K562 (cell line): Measurements from ENCODE around the gene SVEP1. TPM values are rescaled to one million over a fixed set of nuclear protein-coding genes. Genes with fewer than 3 reads are reported as not detected.

Experiments used
- ATF2 ChIP-seq: sonication (generic); formaldehyde crosslinking; IDR thresholded peaks from 2 replicates; pipeline ENCODE4 v1.8.1; 2022; ENCODE audit warnings: missing genetic modification reagents
- BMI1 ChIP-seq: fragments of 150-350 bp; IDR thresholded peaks from 2 replicates; pipeline ENCODE4 v1.6.1; 2014; ENCODE audit warnings: low read length
- GMEB1 ChIP-seq: fragments of 250-450 bp; sonication (Bioruptor Pico); IDR thresholded peaks from 2 replicates; pipeline ENCODE4 v1.4.0; 2020; ENCODE audit warnings: mild to moderate bottlenecking
- RBM22 ChIP-seq: fragments of 200-400 bp; formaldehyde crosslinking; IDR thresholded peaks from 2 replicates; pipeline ENCODE4 v1.6.1; 2018; ENCODE audit warnings: low read length, low read depth; ENCODE audit not compliant: poor library complexity, severe bottlenecking
- polyA plus RNA-seq, 8 experiments: library from polyadenylated mRNA; depleted of rRNA in 4 of 8; stranded (reverse) in 5 of 8; unstranded in 3 of 8; fragments of >200 nt; fragmentation: Nextera tagmentation in 2 of 8; fragmentation: Illumina TruSeq in 1 of 8; extraction: Ambion mirVana in 2 of 8; extraction: Trizol in 1 of 8; gene quantifications; 2 replicates each; pipeline versions ENCODE4 v1.2.1 to v1.2.3, GENCODE V29; 2011 to 2014; ENCODE audit warnings: inconsistent platforms in 1 of 8, missing spikeins in 1 of 8
- total RNA-seq, 7 experiments: library from RNA; depleted of rRNA in 6 of 7; stranded (reverse); fragments of >200 nt in 6 of 7; fragmentation: Illumina TruSeq in 2 of 7; extraction: Trizol in 2 of 7; gene quantifications; 2 replicates each; pipeline versions ENCODE4 v1.2.1 to v1.2.3, GENCODE V29; 2011 to 2021; ENCODE audit warnings: low replicate concordance in 1 of 7
- TF ChIP-seq, protein P1 (sequence below): sonication (generic); formaldehyde crosslinking; IDR thresholded peaks from 2 replicates; pipeline ENCODE4 v1.8.0; 2023; ENCODE audit warnings: mild to moderate bottlenecking, missing genetic modification reagents
- TF ChIP-seq, protein P2 (sequence below): fragments of 450-650 bp; conservative IDR thresholded peaks from 2 replicates; pipeline ENCODE4 v1.6.1; 2016; ENCODE audit warnings: missing genetic modification characterization, low read depth, mild to moderate bottlenecking, control low read depth, missing compliant biosample characterization
- TF ChIP-seq, protein P3 (sequence below): IDR thresholded peaks from 3 replicates; pipeline ENCODE4 v1.6.1; 2011; ENCODE audit warnings: borderline replicate concordance, mild to moderate bottlenecking; ENCODE audit not compliant: insufficient read length, insufficient read depth

The SVEP1 gene
- total and polyA plus RNA-seq, 9 of the 15 experiments (the other 6 are each of a cell fraction or from before 2014, with no cell fraction given) = 0.20 to 0.84 (median 0.43) TPM

- no peak for TF ChIP-seq ATF2 (CRISPR knock-in tag)
- TF ChIP-seq, protein P1, sequence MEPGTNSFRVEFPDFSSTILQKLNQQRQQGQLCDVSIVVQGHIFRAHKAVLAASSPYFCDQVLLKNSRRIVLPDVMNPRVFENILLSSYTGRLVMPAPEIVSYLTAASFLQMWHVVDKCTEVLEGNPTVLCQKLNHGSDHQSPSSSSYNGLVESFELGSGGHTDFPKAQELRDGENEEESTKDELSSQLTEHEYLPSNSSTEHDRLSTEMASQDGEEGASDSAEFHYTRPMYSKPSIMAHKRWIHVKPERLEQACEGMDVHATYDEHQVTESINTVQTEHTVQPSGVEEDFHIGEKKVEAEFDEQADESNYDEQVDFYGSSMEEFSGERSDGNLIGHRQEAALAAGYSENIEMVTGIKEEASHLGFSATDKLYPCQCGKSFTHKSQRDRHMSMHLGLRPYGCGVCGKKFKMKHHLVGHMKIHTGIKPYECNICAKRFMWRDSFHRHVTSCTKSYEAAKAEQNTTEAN (CRISPR knock-in tag) = no peak
- TF ChIP-seq, protein P2, sequence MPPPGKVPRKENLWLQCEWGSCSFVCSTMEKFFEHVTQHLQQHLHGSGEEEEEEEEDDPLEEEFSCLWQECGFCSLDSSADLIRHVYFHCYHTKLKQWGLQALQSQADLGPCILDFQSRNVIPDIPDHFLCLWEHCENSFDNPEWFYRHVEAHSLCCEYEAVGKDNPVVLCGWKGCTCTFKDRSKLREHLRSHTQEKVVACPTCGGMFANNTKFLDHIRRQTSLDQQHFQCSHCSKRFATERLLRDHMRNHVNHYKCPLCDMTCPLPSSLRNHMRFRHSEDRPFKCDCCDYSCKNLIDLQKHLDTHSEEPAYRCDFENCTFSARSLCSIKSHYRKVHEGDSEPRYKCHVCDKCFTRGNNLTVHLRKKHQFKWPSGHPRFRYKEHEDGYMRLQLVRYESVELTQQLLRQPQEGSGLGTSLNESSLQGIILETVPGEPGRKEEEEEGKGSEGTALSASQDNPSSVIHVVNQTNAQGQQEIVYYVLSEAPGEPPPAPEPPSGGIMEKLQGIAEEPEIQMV (tag) = no peak
- no peak for TF ChIP-seq RBM22
- no peak for TF ChIP-seq GMEB1 (CRISPR knock-in tag)
- TF ChIP-seq, protein P3, sequence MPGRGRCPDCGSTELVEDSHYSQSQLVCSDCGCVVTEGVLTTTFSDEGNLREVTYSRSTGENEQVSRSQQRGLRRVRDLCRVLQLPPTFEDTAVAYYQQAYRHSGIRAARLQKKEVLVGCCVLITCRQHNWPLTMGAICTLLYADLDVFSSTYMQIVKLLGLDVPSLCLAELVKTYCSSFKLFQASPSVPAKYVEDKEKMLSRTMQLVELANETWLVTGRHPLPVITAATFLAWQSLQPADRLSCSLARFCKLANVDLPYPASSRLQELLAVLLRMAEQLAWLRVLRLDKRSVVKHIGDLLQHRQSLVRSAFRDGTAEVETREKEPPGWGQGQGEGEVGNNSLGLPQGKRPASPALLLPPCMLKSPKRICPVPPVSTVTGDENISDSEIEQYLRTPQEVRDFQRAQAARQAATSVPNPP = no peak
- no peak for TF ChIP-seq BMI1
Observed at GRCh38 chr9:110590816-110591215, 11.3 kb upstream of the SVEP1 start (continued).
